ENCODE results near the gene SIT1. TPM values are rescaled to one million over a fixed set of nuclear protein-coding genes. Genes with fewer than 3 reads are reported as not detected.

The SIT1 gene
- polyA plus RNA-seq: not detected in 2 replicates

GRCh38 chr9:35650341-35651158 is at the start of gene SIT1:
Gene SIT1 (minus strand): TSS chr9:35650931. CDS start chr9:35650853, 78 bp downstream.

GRCh38 chr9:35689542-35690293 is 39.0 kb upstream of the SIT1 start, which contains the start of gene TPM2:
Gene TPM2 (minus strand): TSS chr9:35689925. CDS start chr9:35689817, 108 bp downstream.

DNA sequence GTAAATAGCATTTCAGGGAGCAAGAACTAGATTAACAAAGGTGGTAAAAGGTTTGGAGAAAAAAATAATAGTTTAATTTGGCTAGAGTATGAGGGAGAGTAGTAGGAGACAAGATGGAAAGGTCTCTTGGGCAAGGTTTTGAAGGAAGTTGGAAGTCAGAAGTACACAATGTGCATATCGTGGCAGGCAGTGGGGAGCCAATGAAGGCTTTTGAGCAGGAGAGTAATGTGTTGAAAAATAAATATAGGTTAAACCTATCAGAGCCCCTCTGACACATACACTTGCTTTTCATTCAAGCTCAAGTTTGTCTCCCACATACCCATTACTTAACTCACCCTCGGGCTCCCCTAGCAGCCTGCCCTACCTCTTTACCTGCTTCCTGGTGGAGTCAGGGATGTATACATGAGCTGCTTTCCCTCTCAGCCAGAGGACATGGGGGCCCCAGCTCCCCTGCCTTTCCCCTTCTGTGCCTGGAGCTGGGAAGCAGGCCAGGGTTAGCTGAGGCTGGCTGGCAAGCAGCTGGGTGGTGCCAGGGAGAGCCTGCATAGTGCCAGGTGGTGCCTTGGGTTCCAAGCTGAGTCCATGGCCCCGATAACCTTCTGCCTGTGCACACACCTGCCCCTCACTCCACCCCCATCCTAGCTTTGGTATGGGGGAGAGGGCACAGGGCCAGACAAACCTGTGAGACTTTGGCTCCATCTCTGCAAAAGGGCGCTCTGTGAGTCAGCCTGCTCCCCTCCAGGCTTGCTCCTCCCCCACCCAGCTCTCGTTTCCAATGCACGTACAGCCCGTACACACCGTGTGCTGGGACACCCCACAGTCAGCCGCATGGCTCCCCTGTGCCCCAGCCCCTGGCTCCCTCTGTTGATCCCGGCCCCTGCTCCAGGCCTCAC is 22.6 kb upstream of the SIT1 start, which contains the start of gene CA9:
CA9 (plus strand) TSS at position 797 of the 893 bp plus-strand sequence; CDS start at position 829, 32 bp downstream.

DNA sequence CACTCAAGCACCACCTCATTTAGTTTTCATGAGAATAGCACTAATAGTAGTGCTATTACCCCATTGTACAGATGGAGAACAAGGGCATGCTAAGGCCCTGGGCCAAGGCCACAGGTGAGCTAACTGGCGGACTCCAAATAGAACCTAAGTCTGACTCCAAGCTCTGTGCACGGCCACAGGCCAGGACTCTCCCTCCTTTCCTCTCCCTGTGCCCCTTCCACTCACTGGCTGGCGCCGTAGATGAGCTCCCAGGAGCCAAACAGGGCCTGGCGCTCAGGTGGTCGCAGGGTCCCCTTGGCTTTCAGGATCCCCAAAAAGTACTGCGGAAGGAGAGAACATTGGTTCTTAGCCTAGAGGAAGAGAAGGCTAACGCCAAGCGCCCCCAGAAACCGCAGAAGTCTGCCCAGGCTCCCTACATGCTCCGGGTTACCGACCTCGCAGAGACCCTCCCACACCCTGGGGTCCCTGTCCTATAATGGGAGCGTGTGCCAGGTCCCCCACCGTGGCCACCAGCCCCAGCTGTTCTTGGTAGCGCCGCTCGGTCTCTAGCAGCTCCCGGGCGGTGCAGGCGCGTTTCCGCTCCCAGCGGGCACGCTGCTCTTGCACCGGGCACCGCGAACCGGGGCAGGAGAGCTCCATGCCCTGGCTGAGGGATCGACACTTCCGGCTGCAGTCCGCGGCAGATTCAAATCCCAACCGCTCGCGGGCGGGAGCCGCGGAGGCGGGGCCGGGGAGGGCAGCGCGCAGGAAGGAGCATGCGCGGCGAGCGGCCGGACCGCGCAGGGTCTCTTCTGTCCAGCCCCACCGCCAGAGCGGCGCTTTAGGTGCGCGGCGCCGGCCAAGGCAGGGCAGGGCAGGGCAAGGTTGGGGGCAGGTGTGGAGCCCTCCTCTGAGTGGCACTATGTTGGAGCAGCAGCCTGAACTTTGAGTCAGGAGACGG is 14.1 kb upstream of the SIT1 start, which contains the start of gene ARHGEF39:
ARHGEF39 (minus strand) TSS at position 665 of the 940 bp plus-strand sequence; CDS start at position 639, 26 bp downstream.

GRCh38 chr9:35658137-35658967 is 7.6 kb upstream of the SIT1 start, which contains the start of gene CCDC107:
Gene CCDC107 (plus strand): TSS chr9:35658292. CDS start chr9:35658380, 88 bp downstream.

GRCh38 chr9:35657546-35658136 is 6.9 kb upstream of the SIT1 start, which contains the start of gene RMRP:
Gene RMRP (minus strand): TSS chr9:35658019.

GRCh38 chr9:35618325-35618727 is 32.4 kb downstream of the SIT1 start, which contains the start of gene CD72:
Gene CD72 (minus strand): TSS chr9:35618413. CDS start chr9:35618303, 110 bp downstream.

DNA sequence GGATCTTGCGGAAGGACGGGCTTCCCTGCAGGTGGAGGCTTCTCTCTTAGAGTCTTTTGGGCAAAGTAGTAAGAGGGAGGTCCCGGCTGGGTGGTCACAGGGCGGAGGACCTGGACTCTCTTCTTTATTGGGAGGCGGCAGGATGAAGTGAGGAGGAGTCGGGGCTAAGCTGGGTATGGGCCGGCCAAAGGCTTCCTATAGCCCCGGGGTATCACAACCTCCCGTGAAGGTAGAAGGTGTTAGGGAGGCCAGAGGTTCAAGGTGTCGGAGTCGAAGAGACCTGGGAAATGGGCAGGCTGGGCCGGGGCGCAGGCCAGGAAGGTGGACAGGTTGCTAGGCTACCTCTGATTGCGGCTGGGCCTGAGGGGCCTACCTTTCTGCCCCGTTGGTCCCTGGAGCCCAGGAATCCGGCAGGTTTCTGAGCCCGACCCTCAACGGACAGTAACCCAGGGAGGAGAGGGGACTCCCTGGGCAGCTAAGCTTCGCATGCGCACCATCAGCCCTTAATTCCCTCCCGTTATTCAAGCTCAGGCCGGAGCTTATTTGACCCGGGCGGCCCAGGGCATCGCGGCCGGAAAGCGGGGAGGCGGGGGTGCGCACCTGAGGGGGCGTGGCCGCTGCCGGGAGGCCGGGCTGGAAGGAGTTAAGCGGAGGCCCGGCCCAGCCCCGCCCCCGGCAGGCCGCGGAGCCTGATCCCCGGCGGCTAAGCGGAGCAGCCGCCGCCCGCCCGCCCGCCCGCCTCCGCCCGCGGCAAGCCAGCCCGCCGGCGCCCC is 46.0 kb downstream of the SIT1 start, which contains the start of gene TESK1:
TESK1 (plus strand) TSS at position 685 of the 773 bp plus-strand sequence. CDS start 358 bp downstream, outside the sequence.

Other genes starting within 250 kb of the SIT1 start
- gene RUSC2, start 160.8 kb downstream of the SIT1 start, polyA plus RNA-seq: 2.2 and 3.3 TPM in 2 replicates
- gene TESK1, start 45.7 kb downstream of the SIT1 start, polyA plus RNA-seq: 2.9 and 3.3 TPM in 2 replicates
- gene CD72, start 32.5 kb downstream of the SIT1 start, polyA plus RNA-seq: not detected in 2 replicates
- gene RMRP, start 7.1 kb upstream of the SIT1 start, polyA plus RNA-seq: not detected in 2 replicates
- 6.2 and 18.5 TPM in 2 replicates for gene CCDC107, start 7.4 kb upstream of the SIT1 start, polyA plus RNA-seq
- gene ARHGEF39, start 14.3 kb upstream of the SIT1 start, polyA plus RNA-seq: 0.21 TPM in 1 of 2 replicates, not detected in the other
- gene CA9, start 23.0 kb upstream of the SIT1 start, polyA plus RNA-seq: not detected in 2 replicates
- 11.3 and 17.9 TPM in 2 replicates for gene TPM2, start 39.0 kb upstream of the SIT1 start, polyA plus RNA-seq
- gene TLN1, start 81.3 kb upstream of the SIT1 start, polyA plus RNA-seq: 0.22 and 1.1 TPM in 2 replicates
- 14.3 and 17.7 TPM in 2 replicates for gene CREB3, start 81.7 kb upstream of the SIT1 start, polyA plus RNA-seq
- gene GBA2, start 98.3 kb upstream of the SIT1 start, polyA plus RNA-seq: 41.6 and 47.0 TPM in 2 replicates
- 0.98 and 2.6 TPM in 2 replicates for gene RGP1, start 98.4 kb upstream of the SIT1 start, polyA plus RNA-seq
- 5.6 TPM in 1 of 2 replicates, not detected in the other for gene MSMP, start 103.3 kb upstream of the SIT1 start, polyA plus RNA-seq
- 13.5 and 29.0 TPM in 2 replicates for gene NPR2, start 140.7 kb upstream of the SIT1 start, polyA plus RNA-seq
- gene SPAG8, start 161.3 kb upstream of the SIT1 start, polyA plus RNA-seq: 1.3 and 6.8 TPM in 2 replicates
- 14.5 and 34.4 TPM in 2 replicates for gene HINT2, start 164.1 kb upstream of the SIT1 start, polyA plus RNA-seq
- gene FAM221B, start 177.8 kb upstream of the SIT1 start, polyA plus RNA-seq: not detected in 2 replicates
- 7.1 and 9.0 TPM in 2 replicates for gene TMEM8B, start 178.3 kb upstream of the SIT1 start, polyA plus RNA-seq
- gene OR13J1, start 219.5 kb upstream of the SIT1 start, polyA plus RNA-seq: not detected in 2 replicates

Data from Purkinje cell (primary cell).